Mammary epithelial cell (primary cell): Measurements from ENCODE around the gene ADAT3.

Experiments used
- EZH2 ChIP-seq: IDR thresholded peaks from 2 replicates; pipeline ENCODE4 v1.6.1; 2012; ENCODE audit warnings: low read length, inconsistent platforms, borderline replicate concordance
- TF ChIP-seq, protein P1 (sequence below), 2 donors: IDR thresholded peaks in 1 of 2; conservative IDR thresholded peaks in 1 of 2; 2 replicates each; pipeline ENCODE4 v1.5.1; 2011 to 2012; ENCODE audit warnings: inconsistent platforms in 2 of 2, low read length in 2 of 2, mild to moderate bottlenecking in 2 of 2, control low read depth in 1 of 2, low read depth in 1 of 2; ENCODE audit not compliant: insufficient read depth in 1 of 2; ENCODE audit errors: extremely low read depth in 1 of 2

DNA sequence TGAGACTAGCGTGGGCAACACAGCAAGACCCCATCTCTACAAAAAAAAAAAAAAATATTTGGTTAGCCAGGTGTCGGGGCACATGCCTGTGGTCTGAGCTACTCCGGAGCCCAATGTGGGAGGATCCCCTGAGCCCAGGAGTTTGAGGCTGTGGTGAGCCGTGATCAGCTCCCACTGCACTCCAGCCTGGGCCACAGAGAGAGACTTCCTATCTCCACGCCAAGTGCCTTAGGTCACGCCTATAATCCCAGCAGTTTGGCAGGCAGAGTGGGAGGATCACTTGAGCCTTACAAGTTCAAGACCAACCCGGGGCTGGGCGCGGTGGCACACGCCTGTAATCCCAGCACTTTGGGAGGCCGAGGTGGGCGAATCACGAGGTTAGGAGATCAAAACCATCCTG, 8.7 kb upstream of the ADAT3 start:
- TF ChIP-seq, protein P1, sequence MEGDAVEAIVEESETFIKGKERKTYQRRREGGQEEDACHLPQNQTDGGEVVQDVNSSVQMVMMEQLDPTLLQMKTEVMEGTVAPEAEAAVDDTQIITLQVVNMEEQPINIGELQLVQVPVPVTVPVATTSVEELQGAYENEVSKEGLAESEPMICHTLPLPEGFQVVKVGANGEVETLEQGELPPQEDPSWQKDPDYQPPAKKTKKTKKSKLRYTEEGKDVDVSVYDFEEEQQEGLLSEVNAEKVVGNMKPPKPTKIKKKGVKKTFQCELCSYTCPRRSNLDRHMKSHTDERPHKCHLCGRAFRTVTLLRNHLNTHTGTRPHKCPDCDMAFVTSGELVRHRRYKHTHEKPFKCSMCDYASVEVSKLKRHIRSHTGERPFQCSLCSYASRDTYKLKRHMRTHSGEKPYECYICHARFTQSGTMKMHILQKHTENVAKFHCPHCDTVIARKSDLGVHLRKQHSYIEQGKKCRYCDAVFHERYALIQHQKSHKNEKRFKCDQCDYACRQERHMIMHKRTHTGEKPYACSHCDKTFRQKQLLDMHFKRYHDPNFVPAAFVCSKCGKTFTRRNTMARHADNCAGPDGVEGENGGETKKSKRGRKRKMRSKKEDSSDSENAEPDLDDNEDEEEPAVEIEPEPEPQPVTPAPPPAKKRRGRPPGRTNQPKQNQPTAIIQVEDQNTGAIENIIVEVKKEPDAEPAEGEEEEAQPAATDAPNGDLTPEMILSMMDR (conservative IDR thresholded peaks at IDR 0.05 in 1 of 2, IDR thresholded peaks at IDR 0.05 in 1 of 2; ENCODE audit: extremely low read depth in 1 of 2, insufficient read depth in 1 of 2, low read depth in 1 of 2, low read length in 2 of 2), result no peak
- TF ChIP-seq EZH2, result no peak
